GM12801 (cell line): Measurements from ENCODE around the gene CMBL.

Source experiments
- TF ChIP-seq, protein P1 (sequence below): IDR thresholded peaks from one replicate; pipeline ENCODE4 v1.5.1; 2011; ENCODE audit warnings: control low read depth; ENCODE audit not compliant: insufficient read length; ENCODE audit errors: extremely low read depth

CMBL gene

DNA sequence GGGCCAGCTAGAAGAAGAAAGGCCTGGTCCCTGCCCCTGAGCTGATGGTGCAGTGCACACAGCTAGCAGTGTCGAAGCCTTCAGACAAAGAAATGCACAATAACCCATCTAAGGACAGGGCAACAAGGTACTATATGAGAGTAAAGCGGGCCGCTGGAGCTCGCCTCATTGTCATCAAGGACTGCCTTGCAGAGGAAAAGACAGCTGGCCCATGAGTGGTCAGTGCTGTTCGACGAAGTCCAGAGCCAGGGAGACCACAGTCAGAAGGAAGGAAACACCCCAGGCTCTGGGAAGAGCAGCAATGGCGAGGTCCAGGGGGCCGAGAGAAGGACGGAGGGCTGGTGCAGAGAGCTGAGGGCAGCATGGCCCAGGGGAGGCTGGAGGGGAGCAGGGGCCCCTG is 75.3 kb downstream of the CMBL start:
- TF ChIP-seq, protein P1, sequence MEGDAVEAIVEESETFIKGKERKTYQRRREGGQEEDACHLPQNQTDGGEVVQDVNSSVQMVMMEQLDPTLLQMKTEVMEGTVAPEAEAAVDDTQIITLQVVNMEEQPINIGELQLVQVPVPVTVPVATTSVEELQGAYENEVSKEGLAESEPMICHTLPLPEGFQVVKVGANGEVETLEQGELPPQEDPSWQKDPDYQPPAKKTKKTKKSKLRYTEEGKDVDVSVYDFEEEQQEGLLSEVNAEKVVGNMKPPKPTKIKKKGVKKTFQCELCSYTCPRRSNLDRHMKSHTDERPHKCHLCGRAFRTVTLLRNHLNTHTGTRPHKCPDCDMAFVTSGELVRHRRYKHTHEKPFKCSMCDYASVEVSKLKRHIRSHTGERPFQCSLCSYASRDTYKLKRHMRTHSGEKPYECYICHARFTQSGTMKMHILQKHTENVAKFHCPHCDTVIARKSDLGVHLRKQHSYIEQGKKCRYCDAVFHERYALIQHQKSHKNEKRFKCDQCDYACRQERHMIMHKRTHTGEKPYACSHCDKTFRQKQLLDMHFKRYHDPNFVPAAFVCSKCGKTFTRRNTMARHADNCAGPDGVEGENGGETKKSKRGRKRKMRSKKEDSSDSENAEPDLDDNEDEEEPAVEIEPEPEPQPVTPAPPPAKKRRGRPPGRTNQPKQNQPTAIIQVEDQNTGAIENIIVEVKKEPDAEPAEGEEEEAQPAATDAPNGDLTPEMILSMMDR = no peak

DNA sequence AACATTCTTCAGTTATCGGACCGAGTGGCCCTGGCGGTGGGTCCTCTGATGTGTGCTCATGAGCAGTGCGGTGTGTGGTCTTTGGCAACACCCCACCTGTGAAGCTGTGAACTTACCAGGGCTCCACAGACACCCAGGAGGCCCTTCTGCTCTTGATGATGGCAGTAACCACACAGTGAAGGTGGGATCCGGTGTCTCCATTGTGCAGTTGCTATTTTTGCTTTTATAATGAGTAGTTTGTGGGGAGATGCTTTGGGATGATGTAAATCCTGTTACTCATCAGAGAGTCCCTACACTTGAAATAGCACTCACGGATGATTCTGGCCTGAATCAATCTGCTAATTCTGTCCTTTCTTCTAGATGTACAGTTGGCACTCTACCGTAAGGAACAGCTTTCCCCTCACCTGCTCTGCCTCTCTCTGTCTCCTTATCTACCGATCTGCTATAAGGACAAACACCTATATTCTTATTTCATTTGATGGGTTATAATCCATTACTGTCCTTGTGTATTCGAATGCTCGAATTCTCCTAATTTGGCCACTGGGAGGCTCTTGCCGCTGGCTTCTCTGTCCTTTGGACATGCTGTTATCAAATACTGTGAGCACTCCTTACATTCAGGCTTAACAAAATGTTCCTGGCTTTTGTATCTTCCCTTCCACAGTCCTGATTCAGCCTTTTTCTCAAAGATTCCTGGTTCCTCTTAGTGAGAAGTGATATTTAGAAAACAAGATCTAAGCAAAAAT is 78.2 kb downstream of the CMBL start:
- TF ChIP-seq, protein P1 = no peak

DNA sequence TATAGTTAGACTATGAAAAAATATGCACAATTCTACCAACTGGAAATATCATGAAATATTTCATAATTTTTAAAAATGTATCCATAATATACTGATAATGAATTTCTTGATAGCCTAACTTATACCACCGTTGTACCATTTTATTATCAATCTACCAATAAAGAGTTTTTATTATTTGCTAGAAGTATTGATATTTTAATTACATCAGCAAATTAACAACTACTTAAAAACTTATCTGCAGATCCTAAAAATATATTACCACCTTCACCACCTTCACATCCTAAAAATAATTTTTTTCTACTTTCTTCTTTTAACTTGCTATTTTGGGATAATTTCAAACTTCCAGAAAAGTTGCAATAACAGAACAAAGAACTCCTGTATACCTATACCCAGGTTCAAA is 79.4 kb downstream of the CMBL start:
- TF ChIP-seq, protein P1 = no peak
